ENCODE measurements around the gene NEK7.
"Not testable (repeated sequence)": the region's sequence is repeated elsewhere in the genome, so short reads cannot be mapped to it uniquely, and the experiment has no call there.

The NEK7 gene

GRCh38 chr1:198174297-198174696 is 17.5 kb downstream of the NEK7 start:
- DNase-seq = no peak

DNA sequence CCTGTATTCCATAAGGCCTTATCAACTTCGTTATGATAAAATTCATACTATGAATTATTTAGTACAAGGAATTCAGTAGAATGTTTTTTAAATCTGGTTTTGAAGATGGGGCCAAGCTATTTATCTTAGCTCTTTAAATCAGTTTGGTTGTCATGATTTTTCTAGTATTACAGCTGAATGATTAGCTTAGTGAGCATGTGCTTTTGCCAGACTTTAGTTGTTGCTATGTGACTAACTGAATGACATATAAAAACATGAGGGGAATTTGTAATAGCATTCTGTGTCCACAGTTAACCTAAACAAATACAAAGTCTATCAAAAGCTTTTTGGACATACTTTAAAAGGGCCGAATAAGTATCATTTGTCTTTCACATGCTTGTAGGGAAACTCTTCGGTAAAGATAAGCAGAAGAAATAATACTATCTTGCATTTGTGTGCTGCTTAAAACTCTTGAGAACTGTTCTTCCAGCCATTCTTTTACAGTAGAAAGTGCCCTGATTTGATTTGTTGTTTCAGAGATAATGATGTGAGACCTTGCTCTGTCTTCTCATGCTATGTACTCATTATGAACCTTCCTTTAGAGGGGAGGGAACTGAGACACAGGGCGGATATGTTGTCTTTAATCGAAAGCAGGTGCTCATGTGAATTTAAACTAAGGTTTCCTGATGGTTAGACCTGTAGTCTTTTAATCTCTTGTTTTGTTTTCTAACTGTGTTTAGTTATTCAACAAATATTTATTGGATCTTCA is 18.8 kb downstream of the NEK7 start:
- no peak for DNase-seq

- DNase-seq = no peak
Observed at GRCh38 chr1:198176179-198176578, 19.4 kb downstream of the NEK7 start.

- no peak for DNase-seq
Observed at GRCh38 chr1:198177546-198177945, 20.7 kb downstream of the NEK7 start.

- no peak for DNase-seq
Observed at GRCh38 chr1:198178615-198179014, 21.8 kb downstream of the NEK7 start.

DNA sequence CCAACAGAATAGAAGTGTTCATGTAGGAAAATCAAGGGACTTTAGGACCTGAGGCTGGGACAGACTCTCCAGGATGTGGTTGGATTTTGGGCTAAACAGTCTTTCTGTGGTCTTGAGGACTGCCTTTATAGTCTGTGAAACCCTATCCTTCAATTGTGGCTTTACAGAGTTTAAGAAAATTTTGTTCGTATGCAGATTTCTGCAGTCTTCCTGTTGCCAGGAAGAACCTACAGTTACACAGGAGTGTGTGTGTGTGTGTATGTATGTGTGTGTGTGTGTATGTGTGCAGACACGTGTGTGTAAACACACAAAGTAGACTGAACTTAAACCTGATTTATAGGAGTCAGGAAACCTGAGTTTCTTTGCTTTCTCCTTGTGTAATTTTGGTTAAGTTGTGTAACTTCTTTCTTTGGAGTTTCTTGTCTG is 22.8 kb downstream of the NEK7 start:
- no peak for DNase-seq

- DNase-seq = no peak
Observed at GRCh38 chr1:198183605-198184004, 26.8 kb downstream of the NEK7 start.

- no peak for DNase-seq
Observed at GRCh38 chr1:198184516-198184915, 27.7 kb downstream of the NEK7 start.

DNA sequence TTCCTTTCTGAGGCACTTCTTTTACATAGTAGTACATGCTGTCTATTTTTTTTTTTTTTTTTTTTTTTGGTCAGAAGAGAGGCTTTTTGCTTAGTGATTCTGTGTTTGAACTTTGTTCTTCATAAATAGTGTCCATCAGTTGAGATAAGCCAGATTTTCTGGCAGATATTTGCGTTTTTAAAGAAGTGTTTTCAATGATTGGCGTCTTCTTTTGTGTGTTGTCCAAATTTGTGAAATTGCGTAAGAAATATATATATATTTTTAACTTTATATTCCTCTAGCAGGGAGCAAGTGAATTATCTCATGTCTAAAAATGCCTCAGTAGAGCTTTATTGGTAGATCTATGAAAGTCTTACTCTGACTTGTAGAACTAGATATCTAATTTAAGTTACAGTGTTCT is 28.3 kb downstream of the NEK7 start:
- DNase-seq = no peak

GRCh38 chr1:198185759-198186158 is 29.0 kb downstream of the NEK7 start:
- DNase-seq = no peak

- no peak for DNase-seq
Observed at GRCh38 chr1:198186916-198187580, 30.2 kb downstream of the NEK7 start.

- no peak for DNase-seq
Observed at GRCh38 chr1:198187973-198188588, 31.3 kb downstream of the NEK7 start.

DNA sequence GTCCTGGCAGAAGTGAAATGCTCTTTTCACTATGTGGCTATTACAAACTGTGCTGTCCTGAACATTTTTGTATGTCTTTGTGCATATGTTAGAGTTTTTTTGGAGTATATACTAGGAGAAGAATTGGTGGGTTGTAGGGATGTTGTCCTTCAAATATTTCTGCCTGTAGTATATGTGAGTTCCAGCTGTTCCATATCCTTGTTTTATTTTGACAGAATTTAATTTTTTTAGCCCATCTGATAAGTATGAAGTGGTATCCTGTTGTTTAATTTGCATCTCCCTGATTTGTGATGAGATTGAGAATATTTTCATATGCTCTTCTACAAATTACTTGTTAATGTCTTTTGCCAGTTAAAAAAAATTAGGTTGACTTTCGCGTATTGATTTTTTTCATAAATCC is 34.3 kb downstream of the NEK7 start:
- no peak for DNase-seq

DNA sequence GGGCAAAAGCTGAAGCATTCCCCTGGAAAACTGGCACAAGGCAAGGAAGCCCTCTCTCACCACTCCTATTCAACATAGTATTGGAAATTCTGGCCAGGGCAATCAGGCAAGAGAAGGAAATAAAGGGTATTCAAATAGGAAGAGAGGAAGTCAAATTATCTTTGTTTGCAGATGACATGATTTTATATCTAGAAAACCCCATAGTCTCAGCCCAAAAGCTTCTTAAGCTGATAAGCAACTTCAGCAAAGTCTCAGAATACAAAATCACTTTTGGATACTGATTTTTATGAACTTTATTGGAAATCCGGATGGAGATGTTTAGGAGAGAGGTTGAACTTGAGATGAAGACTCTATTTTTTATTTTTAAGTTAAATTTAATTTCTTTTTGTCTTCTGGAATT is 37.1 kb downstream of the NEK7 start:
- DNase-seq = not testable (repeated sequence)

DNA sequence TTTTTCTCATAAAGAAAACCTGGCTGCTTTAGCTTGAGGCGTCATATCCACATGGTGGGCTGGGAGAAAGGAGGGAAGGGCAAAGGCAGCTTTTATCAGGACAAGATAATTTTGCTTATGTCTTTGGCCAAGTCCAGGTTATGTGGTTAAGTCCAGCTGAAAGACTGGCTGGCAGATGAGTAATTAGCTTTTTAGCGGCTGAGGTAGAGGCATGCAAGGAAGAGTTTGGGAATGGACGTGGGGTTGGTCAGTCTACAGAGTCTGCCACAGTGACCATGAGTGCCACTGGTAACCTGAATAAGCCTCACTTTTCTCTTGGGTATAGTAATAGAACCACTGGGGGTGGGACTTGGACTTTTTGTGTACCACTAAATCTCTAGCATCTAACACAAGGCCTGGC is 39.8 kb downstream of the NEK7 start:
- no peak for DNase-seq

DNA sequence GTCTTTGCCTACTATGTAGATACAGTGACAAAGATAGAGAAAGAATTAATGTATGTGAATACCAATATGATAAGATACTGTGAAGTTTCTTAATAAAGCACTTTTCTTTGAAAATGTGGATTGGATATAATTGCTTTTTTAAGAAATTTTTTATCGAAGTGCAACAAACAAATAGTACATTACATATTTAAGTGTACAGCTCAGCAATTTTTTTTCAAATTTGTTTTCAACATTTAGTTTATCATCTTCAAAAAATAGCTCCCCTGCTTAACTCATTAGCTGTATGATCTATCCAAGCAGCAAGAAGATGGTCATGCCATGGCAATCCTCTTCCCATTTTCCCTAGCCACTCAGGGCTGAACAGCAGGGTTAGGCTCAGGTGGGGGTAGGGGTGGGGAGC is 40.5 kb downstream of the NEK7 start:
- DNase-seq = no peak

DNA sequence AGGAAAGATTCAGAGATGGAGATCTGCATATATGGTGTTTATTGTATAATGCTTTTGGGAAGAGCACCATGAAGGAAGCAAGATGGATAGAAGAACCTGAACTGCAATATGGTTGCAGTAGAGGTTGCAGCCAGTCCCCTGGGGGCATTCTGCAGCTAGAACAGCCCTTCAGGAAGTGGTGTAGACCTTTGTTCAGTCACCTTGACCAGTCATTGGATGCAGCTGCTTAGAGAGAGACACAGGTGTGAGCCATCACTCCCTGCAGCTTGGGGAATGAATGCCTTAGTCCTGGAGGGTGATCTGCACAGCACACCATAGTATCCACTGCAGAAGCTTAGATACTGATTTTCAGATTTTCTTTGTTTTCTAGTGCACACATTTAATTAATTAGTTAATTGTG is 42.3 kb downstream of the NEK7 start:
- no peak for DNase-seq

DNA sequence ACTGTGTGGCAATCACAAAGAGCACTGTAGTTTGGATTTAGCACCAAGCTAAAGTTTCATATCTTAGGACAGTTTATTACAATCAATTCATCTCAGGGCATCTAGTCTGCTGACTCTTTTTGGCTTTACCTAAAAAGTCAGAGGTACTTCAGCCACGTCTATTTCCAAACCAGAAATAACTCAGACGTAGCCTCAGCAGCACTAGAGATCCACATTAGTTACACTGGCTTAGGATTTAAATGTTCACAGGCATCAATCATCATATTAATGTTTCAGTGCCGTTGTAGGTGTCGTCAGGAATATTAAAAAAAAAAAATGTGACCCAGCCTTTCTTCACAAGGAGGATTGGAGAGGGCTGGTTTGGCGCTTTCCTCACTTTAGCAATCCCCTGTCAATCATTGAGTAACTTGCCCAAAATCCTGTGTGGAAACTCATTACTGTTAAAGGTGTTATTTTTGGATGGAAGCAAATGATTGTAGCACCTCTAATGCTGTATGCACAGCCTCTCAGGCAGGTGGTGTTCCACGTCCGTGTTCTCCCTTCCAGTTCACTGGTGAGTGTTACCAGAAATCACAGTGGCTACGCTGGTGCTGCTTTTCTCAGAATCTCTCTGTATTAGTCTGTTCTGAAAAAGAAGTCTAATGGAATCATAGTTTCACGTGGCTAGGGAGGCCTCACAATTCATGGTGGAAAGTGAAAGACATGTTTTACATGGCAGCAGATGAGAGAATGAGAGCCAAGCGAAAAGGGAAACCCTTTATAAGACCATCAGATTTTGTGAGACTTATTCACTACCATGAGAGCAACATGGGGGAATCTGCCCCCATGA is 45.4 kb downstream of the NEK7 start:
- DNase-seq = no peak

DNA sequence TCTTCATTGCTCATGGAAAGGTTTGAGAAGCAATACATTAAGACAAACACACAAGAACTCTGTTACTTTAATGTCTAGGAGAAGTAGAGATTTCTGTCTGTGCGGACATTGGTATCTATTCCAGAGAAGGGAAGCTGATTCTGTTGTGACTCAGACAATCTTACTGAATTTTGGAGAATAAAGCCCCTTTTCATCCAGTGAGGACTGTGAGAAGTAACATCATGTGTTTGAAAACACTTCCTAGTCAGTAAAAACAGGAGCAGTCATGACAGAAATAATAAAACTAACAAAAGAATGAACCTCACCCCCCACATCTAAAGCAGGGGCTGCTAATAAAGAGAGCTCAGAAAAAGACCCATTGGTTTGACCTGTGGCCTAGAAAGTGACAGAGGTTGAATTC is 46.6 kb downstream of the NEK7 start:
- DNase-seq = no peak

DNA sequence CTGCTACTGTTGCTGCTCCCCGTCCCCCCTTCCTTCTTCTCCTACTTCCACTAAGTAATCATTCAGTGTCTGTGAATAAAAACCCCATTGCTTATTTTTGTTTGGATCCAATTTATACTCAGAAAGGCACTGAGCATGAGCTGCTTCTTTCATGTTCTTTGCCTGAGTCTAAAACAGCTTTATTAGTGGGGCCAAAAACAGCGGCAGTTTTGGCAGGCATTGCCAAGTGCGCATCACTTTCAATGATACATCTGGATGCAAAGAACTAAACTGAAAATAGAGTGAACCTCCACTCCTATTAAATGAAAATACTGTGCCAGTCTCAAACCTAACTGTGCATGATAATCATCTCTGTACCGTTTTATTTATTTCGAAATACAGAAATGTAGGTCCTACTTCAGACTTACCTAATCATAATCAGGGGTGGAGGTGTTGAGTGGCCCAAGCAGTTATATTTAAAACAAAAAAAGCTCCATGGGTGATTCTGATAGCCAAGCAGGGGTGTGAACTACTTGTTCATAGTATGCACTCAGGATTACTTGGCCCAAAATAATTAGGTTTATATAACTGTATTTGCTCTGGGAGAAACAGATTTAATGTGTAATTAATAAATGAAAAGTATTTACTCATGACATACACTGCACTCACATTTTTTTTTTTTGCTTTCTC is 48.4 kb downstream of the NEK7 start:
- DNase-seq = no peak

DNA sequence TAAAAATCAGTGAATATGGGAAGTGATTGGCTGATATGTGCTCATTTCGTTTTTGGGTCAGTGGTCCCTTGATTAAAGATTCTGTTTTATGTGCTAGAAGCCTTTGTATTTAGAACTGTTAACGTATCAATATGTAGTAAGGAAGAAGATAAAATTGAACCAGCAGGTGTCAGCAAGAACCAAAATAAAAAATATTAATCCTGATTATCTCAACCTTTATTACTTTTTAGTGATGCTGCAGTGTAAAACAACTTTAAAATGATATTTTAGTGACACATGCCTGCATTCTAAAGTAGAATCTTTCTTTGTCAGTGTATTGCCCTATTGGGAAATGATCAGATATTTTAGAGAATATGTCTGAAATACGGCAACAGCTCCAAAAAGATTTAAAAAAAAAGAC is 49.5 kb downstream of the NEK7 start:
- no peak for DNase-seq

- no peak for DNase-seq
Observed at GRCh38 chr1:198211696-198212095, 54.9 kb downstream of the NEK7 start.

DNA sequence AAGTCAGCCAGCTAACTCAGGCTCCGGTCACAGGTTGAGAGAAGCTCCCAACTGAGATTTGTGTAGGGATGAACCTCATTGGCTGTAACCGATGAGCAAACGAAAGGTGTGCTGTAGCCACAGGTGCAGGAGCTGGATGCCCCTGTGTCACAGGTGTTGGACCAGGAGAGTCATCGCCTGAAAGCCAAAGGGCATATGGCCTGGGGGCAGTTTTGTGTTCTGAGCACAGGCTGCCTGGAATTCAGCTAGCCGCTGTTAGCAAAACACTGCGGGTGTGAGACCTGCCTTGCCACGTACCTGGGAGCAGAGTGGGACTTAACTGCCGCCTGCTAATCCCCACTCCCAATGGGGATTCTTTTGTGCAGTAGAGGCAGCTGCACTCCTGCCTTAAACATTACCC is 55.3 kb downstream of the NEK7 start:
- no peak for DNase-seq

Measured in NCI-H2029 treated with DMSO at 0.1 percent for 48 hours (cell line).